SH-SY5Y (cell line): ENCODE measurements around the gene FIGNL1.

Source experiments
- GATA2 ChIP-seq: IDR thresholded peaks from 2 replicates; pipeline ENCODE4 v1.6.1; 2011; ENCODE audit warnings: mild to moderate bottlenecking, low read depth, low read length
- GATA3 ChIP-seq: IDR thresholded peaks from 2 replicates; pipeline ENCODE4 v1.6.1; 2011; ENCODE audit warnings: low read depth, mild to moderate bottlenecking, low read length, moderate library complexity

DNA sequence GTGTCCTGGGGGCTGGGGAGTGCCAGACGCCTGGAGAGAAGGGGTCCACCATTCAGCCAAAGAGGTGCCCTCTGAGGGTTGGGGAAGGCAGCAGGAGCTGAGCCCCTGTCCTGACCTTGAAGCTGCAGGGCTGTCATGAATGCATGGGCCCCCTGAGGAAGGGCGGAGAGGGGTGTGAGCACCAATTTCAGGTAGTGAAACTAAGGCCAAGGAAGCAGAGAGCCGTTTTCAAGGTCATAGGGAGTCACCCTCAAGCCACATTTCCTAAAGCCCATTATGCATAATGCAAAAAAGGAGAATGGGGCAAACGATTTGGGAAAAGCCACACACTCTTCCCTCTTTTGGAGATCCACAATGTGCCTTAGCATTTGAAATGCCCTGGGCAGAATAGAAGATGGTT is 37.2 kb downstream of the FIGNL1 start:
- TF ChIP-seq GATA3 (no peak), GATA2 (no peak)
